K562 (cell line): ENCODE results near the gene THSD8. TPM values are rescaled to one million over a fixed set of nuclear protein-coding genes. Genes with fewer than 3 reads are reported as not detected.

ENCODE experiments used
- CCAR2 ChIP-seq: fragments of 200-400 bp; formaldehyde crosslinking; IDR thresholded peaks from 2 replicates; pipeline ENCODE4 v1.6.1; 2017; ENCODE audit warnings: mild to moderate bottlenecking, low read depth, low read length
- CEBPG ChIP-seq, 3 experiments: fragments of 200-800 bp in 1 of 3; sonication (Bioruptor generic) in 1 of 3; sonication (generic) in 1 of 3; formaldehyde crosslinking in 1 of 3; IDR thresholded peaks in 2 of 3; conservative IDR thresholded peaks in 1 of 3; 2 replicates each; pipeline versions ENCODE4 v1.6.1 to v1.8.0; 2016 to 2022; ENCODE audit warnings: missing compliant biosample characterization in 2 of 3, missing genetic modification characterization in 2 of 3, mild to moderate bottlenecking in 1 of 3, missing genetic modification reagents in 1 of 3
- CREM ChIP-seq: IDR thresholded peaks from 2 replicates; pipeline ENCODE4 v1.6.1; 2014; ENCODE audit warnings: antibody characterized with exemption, low read depth
- CTBP1 ChIP-seq: fragments of 450-650 bp; IDR thresholded peaks from 2 replicates; pipeline ENCODE4 v1.6.1; 2016; ENCODE audit warnings: borderline replicate concordance
- CTCF ChIP-seq, 3 experiments: IDR thresholded peaks in 2 of 3; conservative IDR thresholded peaks in 1 of 3; 2 replicates each; pipeline ENCODE4 v1.5.1; 2011 to 2012; ENCODE audit warnings: low read length in 3 of 3, mild to moderate bottlenecking in 3 of 3, control low read depth in 2 of 3, improper control_type of control experiment in 1 of 3, inconsistent platforms in 1 of 3, low read depth in 1 of 3, mixed read lengths in 1 of 3, moderate library complexity in 1 of 3; ENCODE audit not compliant: insufficient read depth in 2 of 3
- HMG20A ChIP-seq: fragments of 450-650 bp; formaldehyde crosslinking; conservative IDR thresholded peaks from 2 replicates; pipeline ENCODE4 v1.4.0; 2020; ENCODE audit warnings: mild to moderate bottlenecking, mixed read lengths
- KAT2B ChIP-seq: IDR thresholded peaks from one replicate; pipeline ENCODE4 v1.6.1; 2012; ENCODE audit warnings: low read depth, mild to moderate bottlenecking, control low read depth, inconsistent platforms, low read length, moderate library complexity
- KLF1 ChIP-seq: fragments of 450-650 bp; IDR thresholded peaks from 2 replicates; pipeline ENCODE4 v1.6.1; 2016; ENCODE audit warnings: missing genetic modification characterization, missing compliant biosample characterization
- KLF6 ChIP-seq: fragments of 250-450 bp; sonication (Bioruptor Pico); IDR thresholded peaks from 2 replicates; pipeline ENCODE4 v1.4.0; 2020; ENCODE audit warnings: mild to moderate bottlenecking, moderate library complexity, borderline replicate concordance
- MEIS2 ChIP-seq: fragments of 450-650 bp; IDR thresholded peaks from 2 replicates; pipeline ENCODE4 v1.6.1; 2014; ENCODE audit warnings: mild to moderate bottlenecking; ENCODE audit not compliant: partially characterized antibody
- POLR3A ChIP-seq: IDR thresholded peaks from 2 replicates; pipeline ENCODE4 v1.6.1; 2011; ENCODE audit warnings: borderline replicate concordance, mild to moderate bottlenecking, moderate library complexity; ENCODE audit not compliant: insufficient read length, insufficient read depth; ENCODE audit errors: extremely low read depth
- TAL1 ChIP-seq: fragments of 450-650 bp; IDR thresholded peaks from 2 replicates; pipeline ENCODE4 v1.6.1; 2016; ENCODE audit warnings: mild to moderate bottlenecking
- ZFP30 ChIP-seq: fragments of 250-450 bp; sonication (Bioruptor Pico); IDR thresholded peaks from 2 replicates; pipeline ENCODE4 v1.8.0; 2022; ENCODE audit warnings: moderate library complexity, mild to moderate bottlenecking, inconsistent platforms, borderline replicate concordance
- ZNF507 ChIP-seq: conservative IDR thresholded peaks from 2 replicates; pipeline ENCODE4 v1.6.1; 2017; ENCODE audit warnings: missing genetic modification characterization, missing compliant biosample characterization
- ZSCAN29 ChIP-seq: fragments of 450-650 bp; IDR thresholded peaks from 2 replicates; pipeline ENCODE4 v1.6.1; 2017
- polyA plus RNA-seq, 8 experiments: library from polyadenylated mRNA; depleted of rRNA in 4 of 8; stranded (reverse) in 5 of 8; unstranded in 3 of 8; fragments of >200 nt; fragmentation: Nextera tagmentation in 2 of 8; fragmentation: Illumina TruSeq in 1 of 8; extraction: Ambion mirVana in 2 of 8; extraction: Trizol in 1 of 8; gene quantifications; 2 replicates each; pipeline versions ENCODE4 v1.2.1 to v1.2.3, GENCODE V29; 2011 to 2014; ENCODE audit warnings: inconsistent platforms in 1 of 8, missing spikeins in 1 of 8
- total RNA-seq, 7 experiments: library from RNA; depleted of rRNA in 6 of 7; stranded (reverse); fragments of >200 nt in 6 of 7; fragmentation: Illumina TruSeq in 2 of 7; extraction: Trizol in 2 of 7; gene quantifications; 2 replicates each; pipeline versions ENCODE4 v1.2.1 to v1.2.3, GENCODE V29; 2011 to 2021; ENCODE audit warnings: low replicate concordance in 1 of 7
- TF ChIP-seq, protein P1 (sequence below): fragments of 250-450 bp; sonication (Bioruptor Pico); IDR thresholded peaks from 2 replicates; pipeline ENCODE4 v1.8.0; 2021; ENCODE audit warnings: moderate library complexity, mild to moderate bottlenecking, inconsistent platforms
- TF ChIP-seq, protein P2 (sequence below), 2 experiments: fragments of 450-650 bp; IDR thresholded peaks; 2 replicates each; pipeline ENCODE4 v1.6.1; 2018; ENCODE audit warnings: mild to moderate bottlenecking in 2 of 2, low read depth in 1 of 2; ENCODE audit not compliant: partially characterized antibody in 2 of 2

Gene THSD8
- total and polyA plus RNA-seq, 9 of the 15 experiments (the other 6 are each of a cell fraction or from before 2014, with no cell fraction given) = 8.4 to 42.4 (median 19.9) TPM; not detected in 2

DNA sequence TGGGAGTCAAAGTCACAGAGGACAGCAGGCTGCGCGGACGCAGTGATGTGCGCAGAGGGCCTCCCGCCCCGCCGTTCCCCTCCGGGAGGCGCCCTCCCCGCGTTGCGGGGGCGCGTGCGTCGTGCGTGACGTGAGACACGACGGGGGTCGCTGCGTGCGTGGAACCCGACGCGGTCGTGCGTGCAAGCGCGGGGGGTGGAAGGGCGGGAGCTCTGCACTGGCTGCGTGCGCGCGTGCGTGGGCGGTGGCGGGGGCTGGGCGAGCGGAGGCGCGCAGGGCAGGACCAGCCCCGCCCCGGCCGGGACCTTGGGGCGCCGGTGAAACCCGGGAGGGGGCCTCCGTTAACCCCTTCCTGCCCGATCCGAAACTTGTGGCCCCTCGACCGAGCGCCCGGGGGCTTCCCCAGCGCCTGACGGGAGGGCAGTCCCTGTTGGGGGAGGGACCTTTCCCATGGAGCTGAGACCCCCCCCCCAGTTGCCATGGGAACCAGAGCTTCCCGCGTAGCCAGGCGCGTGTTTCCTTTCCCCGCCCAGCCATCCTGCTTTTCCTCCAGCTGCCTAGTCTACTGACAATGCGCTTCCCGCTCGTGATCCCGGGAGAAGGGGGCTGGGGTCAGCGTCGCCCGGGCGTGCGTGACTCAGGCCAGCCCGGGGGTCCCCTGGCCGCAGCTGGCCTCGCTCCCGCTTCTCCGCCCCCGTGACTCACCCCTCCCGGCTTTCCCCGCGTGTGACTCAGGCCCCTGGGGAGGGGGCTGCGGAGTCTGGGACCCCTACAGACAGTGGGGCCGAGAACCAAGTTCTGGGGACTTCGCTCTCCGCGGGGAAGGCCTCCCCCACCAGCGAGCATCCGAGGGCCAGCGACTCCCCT is 19.2 kb upstream of the THSD8 start (continued):
- TF ChIP-seq, protein P1, sequence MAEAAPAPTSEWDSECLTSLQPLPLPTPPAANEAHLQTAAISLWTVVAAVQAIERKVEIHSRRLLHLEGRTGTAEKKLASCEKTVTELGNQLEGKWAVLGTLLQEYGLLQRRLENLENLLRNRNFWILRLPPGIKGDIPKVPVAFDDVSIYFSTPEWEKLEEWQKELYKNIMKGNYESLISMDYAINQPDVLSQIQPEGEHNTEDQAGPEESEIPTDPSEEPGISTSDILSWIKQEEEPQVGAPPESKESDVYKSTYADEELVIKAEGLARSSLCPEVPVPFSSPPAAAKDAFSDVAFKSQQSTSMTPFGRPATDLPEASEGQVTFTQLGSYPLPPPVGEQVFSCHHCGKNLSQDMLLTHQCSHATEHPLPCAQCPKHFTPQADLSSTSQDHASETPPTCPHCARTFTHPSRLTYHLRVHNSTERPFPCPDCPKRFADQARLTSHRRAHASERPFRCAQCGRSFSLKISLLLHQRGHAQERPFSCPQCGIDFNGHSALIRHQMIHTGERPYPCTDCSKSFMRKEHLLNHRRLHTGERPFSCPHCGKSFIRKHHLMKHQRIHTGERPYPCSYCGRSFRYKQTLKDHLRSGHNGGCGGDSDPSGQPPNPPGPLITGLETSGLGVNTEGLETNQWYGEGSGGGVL (CRISPR knock-in tag) = no peak
- TF ChIP-seq CTCF (IDR thresholded peaks at IDR 0.05 in 2 of 3, conservative IDR thresholded peaks at IDR 0.05 in 1 of 3; ENCODE audit: insufficient read depth in 2 of 3, low read depth in 1 of 3, low read length in 3 of 3) (peak; percentile 20 to 32 (median 30); a peak in 2 of 6 replicates), CTBP1 (peak; percentile 96), KLF6 (CRISPR knock-in tag) (no peak), KLF1 (tag) (no peak), ZFP30 (no peak), HMG20A (CRISPR knock-in tag) (no peak), ZNF507 (no peak), CCAR2 (no peak), CREM (peak; percentile 88), MEIS2 (no peak), TAL1 (no peak), CEBPG (CRISPR knock-in tag; IDR thresholded peaks at IDR 0.05) (no peak), CEBPG (tag; conservative IDR thresholded peaks at IDR 0.05 in 1 of 2, IDR thresholded peaks at IDR 0.05 in 1 of 2) (no peak), POLR3A (no peak), ZSCAN29 (no peak), KAT2B (no peak)
- TF ChIP-seq, protein P2, sequence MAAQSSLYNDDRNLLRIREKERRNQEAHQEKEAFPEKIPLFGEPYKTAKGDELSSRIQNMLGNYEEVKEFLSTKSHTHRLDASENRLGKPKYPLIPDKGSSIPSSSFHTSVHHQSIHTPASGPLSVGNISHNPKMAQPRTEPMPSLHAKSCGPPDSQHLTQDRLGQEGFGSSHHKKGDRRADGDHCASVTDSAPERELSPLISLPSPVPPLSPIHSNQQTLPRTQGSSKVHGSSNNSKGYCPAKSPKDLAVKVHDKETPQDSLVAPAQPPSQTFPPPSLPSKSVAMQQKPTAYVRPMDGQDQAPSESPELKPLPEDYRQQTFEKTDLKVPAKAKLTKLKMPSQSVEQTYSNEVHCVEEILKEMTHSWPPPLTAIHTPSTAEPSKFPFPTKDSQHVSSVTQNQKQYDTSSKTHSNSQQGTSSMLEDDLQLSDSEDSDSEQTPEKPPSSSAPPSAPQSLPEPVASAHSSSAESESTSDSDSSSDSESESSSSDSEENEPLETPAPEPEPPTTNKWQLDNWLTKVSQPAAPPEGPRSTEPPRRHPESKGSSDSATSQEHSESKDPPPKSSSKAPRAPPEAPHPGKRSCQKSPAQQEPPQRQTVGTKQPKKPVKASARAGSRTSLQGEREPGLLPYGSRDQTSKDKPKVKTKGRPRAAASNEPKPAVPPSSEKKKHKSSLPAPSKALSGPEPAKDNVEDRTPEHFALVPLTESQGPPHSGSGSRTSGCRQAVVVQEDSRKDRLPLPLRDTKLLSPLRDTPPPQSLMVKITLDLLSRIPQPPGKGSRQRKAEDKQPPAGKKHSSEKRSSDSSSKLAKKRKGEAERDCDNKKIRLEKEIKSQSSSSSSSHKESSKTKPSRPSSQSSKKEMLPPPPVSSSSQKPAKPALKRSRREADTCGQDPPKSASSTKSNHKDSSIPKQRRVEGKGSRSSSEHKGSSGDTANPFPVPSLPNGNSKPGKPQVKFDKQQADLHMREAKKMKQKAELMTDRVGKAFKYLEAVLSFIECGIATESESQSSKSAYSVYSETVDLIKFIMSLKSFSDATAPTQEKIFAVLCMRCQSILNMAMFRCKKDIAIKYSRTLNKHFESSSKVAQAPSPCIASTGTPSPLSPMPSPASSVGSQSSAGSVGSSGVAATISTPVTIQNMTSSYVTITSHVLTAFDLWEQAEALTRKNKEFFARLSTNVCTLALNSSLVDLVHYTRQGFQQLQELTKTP (IDR thresholded peaks at IDR 0.05; ENCODE audit: low read depth in 1 of 2, partially characterized antibody in 2 of 2) = no peak
